ENCODE data around the gene ASIC3. TPM values are rescaled to one million over a fixed set of nuclear protein-coding genes. Genes with fewer than 3 reads are reported as not detected.

The ASIC3 gene
- total RNA-seq, 1 donor from 2014 or later = 5.2 TPM

- no peak for DNase-seq (ENCODE audit: low spot score)
- intact Hi-C loops (cut with DNase I) = no loop called here
Observed at GRCh38 chr7:151088856-151089699, 40.7 kb downstream of the ASIC3 start.

GRCh38 chr7:151089893-151090730 lies 41.8 kb downstream of the ASIC3 start:
- intact Hi-C loops (cut with DNase I) = no loop called here
- no peak for DNase-seq (ENCODE audit: low spot score)

- intact Hi-C loops (cut with DNase I) = no loop called here
- DNase-seq (ENCODE audit: low spot score) = no peak
Observed at GRCh38 chr7:151091003-151091402, 42.7 kb downstream of the ASIC3 start.

GRCh38 chr7:151091431-151091830 lies 43.1 kb downstream of the ASIC3 start:
- intact Hi-C loops (cut with DNase I) = no loop called here

GRCh38 chr7:151091988-151092387 lies 43.7 kb downstream of the ASIC3 start:
- no peak for DNase-seq (ENCODE audit: low spot score)
- intact Hi-C loops (cut with DNase I) = no loop called here

More at GRCh38 chr7:151091431-151091830, 43.1 kb downstream of the ASIC3 start:
- no peak for DNase-seq (ENCODE audit: low spot score)

- intact Hi-C loops (cut with DNase I) = no loop called here
- no peak for DNase-seq (ENCODE audit: low spot score)
Observed at GRCh38 chr7:151093748-151094147, 45.4 kb downstream of the ASIC3 start.

- no peak for DNase-seq (ENCODE audit: low spot score)
- intact Hi-C loops (cut with DNase I) = no loop called here
Observed at GRCh38 chr7:151094675-151095074, 46.3 kb downstream of the ASIC3 start.

- intact Hi-C loops (cut with DNase I) = no loop called here
- DNase-seq (ENCODE audit: low spot score) = no peak
Observed at GRCh38 chr7:151095123-151095797, 46.9 kb downstream of the ASIC3 start.

GRCh38 chr7:151095828-151096475 lies 47.6 kb downstream of the ASIC3 start:
- DNase-seq (ENCODE audit: low spot score) = no peak
- intact Hi-C loops (cut with DNase I) = no loop called here

- no peak for DNase-seq (ENCODE audit: low spot score)
- intact Hi-C loops (cut with DNase I) = no loop called here
Observed at GRCh38 chr7:151099486-151100211, 51.3 kb downstream of the ASIC3 start.

- no peak for DNase-seq (ENCODE audit: low spot score)
- intact Hi-C loops (cut with DNase I) = no loop called here
Observed at GRCh38 chr7:151100921-151101320, 52.6 kb downstream of the ASIC3 start.

- no peak for DNase-seq (ENCODE audit: low spot score)
- intact Hi-C loops (cut with DNase I) = no loop called here
Observed at GRCh38 chr7:151101621-151102396, 53.5 kb downstream of the ASIC3 start.

Other genes starting within 250 kb of the ASIC3 start
- 44.9 TPM for gene TMEM176B, start 248.2 kb upstream of the ASIC3 start, total RNA-seq
- 26.1 TPM for gene TMEM176A, start 247.8 kb upstream of the ASIC3 start, total RNA-seq
- 0.43 TPM for gene AOC1, start 196.0 kb upstream of the ASIC3 start, total RNA-seq
- 61.9 TPM for gene KCNH2, start 70.2 kb upstream of the ASIC3 start, total RNA-seq
- gene NOS3, start 57.5 kb upstream of the ASIC3 start, total RNA-seq = 26.5 TPM
- gene ATG9B, start 24.0 kb upstream of the ASIC3 start, total RNA-seq = 0.13 TPM
- gene ABCB8, start 20.1 kb upstream of the ASIC3 start, total RNA-seq = 28.5 TPM
- 9.4 TPM for gene CDK5, start 9.4 kb downstream of the ASIC3 start, total RNA-seq
- 83.4 TPM for gene SLC4A2, start 11.1 kb downstream of the ASIC3 start, total RNA-seq
- 93.3 TPM for gene FASTK, start 32.3 kb downstream of the ASIC3 start, total RNA-seq
- 29.0 TPM for gene TMUB1, start 35.0 kb downstream of the ASIC3 start, total RNA-seq
- 67.5 TPM for gene AGAP3, start 37.9 kb downstream of the ASIC3 start, total RNA-seq
- 0.57 TPM for gene GBX1, start 119.2 kb downstream of the ASIC3 start, total RNA-seq
- gene ASB10, start 138.7 kb downstream of the ASIC3 start, total RNA-seq = 17.3 TPM
- not detected for gene H2BK1, start 162.0 kb downstream of the ASIC3 start, total RNA-seq
- gene ABCF2, start 178.7 kb downstream of the ASIC3 start, total RNA-seq = 28.8 TPM
- gene CHPF2, start 184.0 kb downstream of the ASIC3 start, total RNA-seq = 31.0 TPM
- gene SMARCD3, start 200.2 kb downstream of the ASIC3 start, total RNA-seq = 112 TPM